ENCODE data around the gene CDC25B. TPM values are rescaled to one million over a fixed set of nuclear protein-coding genes. Genes with fewer than 3 reads are reported as not detected.
"Not testable (repeated sequence)": the region's sequence is repeated elsewhere in the genome, so short reads cannot be mapped to it uniquely, and the experiment has no call there.

The CDC25B gene
- total and polyA plus RNA-seq, 5 donors: 7.9 to 12.2 (median 10.7) TPM

GRCh38 chr20:3839328-3839727, 43.2 kb downstream of the CDC25B start:
- Histone ChIP-seq H3K4me1 (ENCODE audit: control insufficient read depth, insufficient read depth, low read length) (peaks cover 2% of the 10 kb centered on the region), H3K27me3 (ENCODE audit: control insufficient read depth, insufficient read depth) (no peaks in the 10 kb centered on the region), H3K27ac (ENCODE audit: low read length) (no peak overlapping the region), H3K4me3 (ENCODE audit: low read length) (no peak overlapping the region), H3K9me3 (ENCODE audit: control insufficient read depth, low read length) (no peaks in the 10 kb centered on the region)
- ATAC-seq (peak; percentile 33 to 71), DNase-seq (no peak)
- 59% methylated on average over 3 of the region's 3 CpGs for WGBS
- intact Hi-C loops (cut with DNase I): no loop called here

- H3K27me3 ChIP-seq (ENCODE audit: control insufficient read depth, insufficient read depth); H3K4me3 ChIP-seq (ENCODE audit: low read length); H3K4me1 ChIP-seq (ENCODE audit: control insufficient read depth, insufficient read depth, low read length); DNase-seq; ATAC-seq; H3K9me3 ChIP-seq (ENCODE audit: control insufficient read depth, low read length); intact Hi-C loops (cut with DNase I); H3K27ac ChIP-seq (ENCODE audit: low read length): not testable (repeated sequence)
- WGBS: 93% methylated on average over 7 of the region's 7 CpGs
Observed at GRCh38 chr20:3840201-3840600, 44.1 kb downstream of the CDC25B start.

GRCh38 chr20:3842348-3842930, 46.3 kb downstream of the CDC25B start:
- Histone ChIP-seq H3K27ac (ENCODE audit: low read length) (peak overlapping the region; percentile 6), H3K4me3 (ENCODE audit: low read length) (no peak overlapping the region), H3K9me3 (ENCODE audit: control insufficient read depth, low read length) (no peaks in the 10 kb centered on the region), H3K4me1 (ENCODE audit: control insufficient read depth, insufficient read depth, low read length) (peaks cover 3% of the 10 kb centered on the region), H3K27me3 (ENCODE audit: control insufficient read depth, insufficient read depth) (no peaks in the 10 kb centered on the region)
- ATAC-seq (no peak), DNase-seq (no peak)
- 69% methylated on average over 7 of the region's 7 CpGs for WGBS
- intact Hi-C loops (cut with DNase I): no loop called here

GRCh38 chr20:3843490-3843889, 47.4 kb downstream of the CDC25B start:
- no peak for DNase-seq
- no peak for ATAC-seq
- no peak overlapping the region for H3K27ac ChIP-seq (ENCODE audit: low read length)
- no peak overlapping the region for H3K4me3 ChIP-seq (ENCODE audit: low read length)
- peaks cover 10% of the 10 kb centered on the region for H3K4me1 ChIP-seq (ENCODE audit: control insufficient read depth, insufficient read depth, low read length)
- no peaks in the 10 kb centered on the region for H3K9me3 ChIP-seq (ENCODE audit: control insufficient read depth, low read length)
- WGBS: 47% methylated on average over 5 of the region's 5 CpGs
- intact Hi-C loops (cut with DNase I): no loop called here
- no peaks in the 10 kb centered on the region for H3K27me3 ChIP-seq (ENCODE audit: control insufficient read depth, insufficient read depth)

- DNase-seq; H3K4me3 ChIP-seq (ENCODE audit: low read length); H3K27me3 ChIP-seq (ENCODE audit: control insufficient read depth, insufficient read depth); intact Hi-C loops (cut with DNase I); H3K9me3 ChIP-seq (ENCODE audit: control insufficient read depth, low read length); H3K27ac ChIP-seq (ENCODE audit: low read length); ATAC-seq: not testable (repeated sequence)
- WGBS: 98% methylated on average over 9 of the region's 9 CpGs
- peaks cover 14% of the 10 kb centered on the region for H3K4me1 ChIP-seq (ENCODE audit: control insufficient read depth, insufficient read depth, low read length)
Observed at GRCh38 chr20:3843990-3844619, 48.0 kb downstream of the CDC25B start.

GRCh38 chr20:3846378-3846739, 50.2 kb downstream of the CDC25B start:
- ATAC-seq (no peak), DNase-seq (peak in 1 of 3 donors; percentile 39)
- peak overlapping the region; percentile 79 for H3K4me3 ChIP-seq (ENCODE audit: low read length)
- peak overlapping the region; percentile 77 for H3K27ac ChIP-seq (ENCODE audit: low read length)
- intact Hi-C loops (cut with DNase I): no loop called here
- no peaks in the 10 kb centered on the region for H3K9me3 ChIP-seq (ENCODE audit: control insufficient read depth, low read length)
- no peaks in the 10 kb centered on the region for H3K27me3 ChIP-seq (ENCODE audit: control insufficient read depth, insufficient read depth)
- peaks cover 14% of the 10 kb centered on the region for H3K4me1 ChIP-seq (ENCODE audit: control insufficient read depth, insufficient read depth, low read length)
- WGBS: under 1% methylated on average over 22 of the region's 22 CpGs

GRCh38 chr20:3846740-3847428, 50.8 kb downstream of the CDC25B start, which contains the start of gene MAVS:
TSS of gene MAVS (plus strand) at chr20:3846834. CDS start at chr20:3854625, 7,791 bp downstream.
- H3K27me3 ChIP-seq (ENCODE audit: control insufficient read depth, insufficient read depth): no peaks in the 10 kb centered on the region
- peaks cover 14% of the 10 kb centered on the region for H3K4me1 ChIP-seq (ENCODE audit: control insufficient read depth, insufficient read depth, low read length)
- DNase-seq (peak; percentile 92 to 97 (median 97)), ATAC-seq (peak; percentile 99)
- H3K9me3 ChIP-seq (ENCODE audit: control insufficient read depth, low read length): no peaks in the 10 kb centered on the region
- intact Hi-C loops (cut with DNase I): no loop called here
- under 1% methylated on average over 72 of the region's 72 CpGs for WGBS
- peak within 1 kb of the TSS; percentile 79 for H3K4me3 ChIP-seq (ENCODE audit: low read length)
- peak within 1 kb of the TSS; percentile 93 for H3K27ac ChIP-seq (ENCODE audit: low read length)

GRCh38 chr20:3847429-3847940, 51.4 kb downstream of the CDC25B start:
- 22% methylated on average over 8 of the region's 8 CpGs for WGBS
- H3K27ac ChIP-seq (ENCODE audit: low read length): peak overlapping the region; percentile 93
- H3K4me1 ChIP-seq (ENCODE audit: control insufficient read depth, insufficient read depth, low read length): peaks cover 14% of the 10 kb centered on the region
- H3K4me3 ChIP-seq (ENCODE audit: low read length): peak overlapping the region; percentile 79
- DNase-seq (no peak), ATAC-seq (no peak)
- H3K27me3 ChIP-seq (ENCODE audit: control insufficient read depth, insufficient read depth): no peaks in the 10 kb centered on the region
- intact Hi-C loops (cut with DNase I): no loop called here
- H3K9me3 ChIP-seq (ENCODE audit: control insufficient read depth, low read length): no peaks in the 10 kb centered on the region

- intact Hi-C loops (cut with DNase I): no loop called here
- Histone ChIP-seq H3K27ac (ENCODE audit: low read length) (no peak overlapping the region), H3K4me3 (ENCODE audit: low read length) (no peak overlapping the region), H3K27me3 (ENCODE audit: control insufficient read depth, insufficient read depth) (no peaks in the 10 kb centered on the region), H3K9me3 (ENCODE audit: control insufficient read depth, low read length) (no peaks in the 10 kb centered on the region), H3K4me1 (ENCODE audit: control insufficient read depth, insufficient read depth, low read length) (peaks cover 12% of the 10 kb centered on the region)
- ATAC-seq (no peak), DNase-seq (no peak)
- 78% methylated on average over 1 of the region's 1 CpG for WGBS
Observed at GRCh38 chr20:3848565-3848964, 52.5 kb downstream of the CDC25B start.

GRCh38 chr20:3854462-3854871, 58.4 kb downstream of the CDC25B start:
- no peak overlapping the region for H3K4me3 ChIP-seq (ENCODE audit: low read length)
- intact Hi-C loops (cut with DNase I): loop anchor here in 1 of 4 donors (10.0 kb wide), 1 partner anchor 170 kb away; the partner anchor contains the start of gene ADAM33

More at GRCh38 chr20:3854462-3854871, 58.4 kb downstream of the CDC25B start:
- H3K4me1 ChIP-seq (ENCODE audit: control insufficient read depth, insufficient read depth, low read length): no peaks in the 10 kb centered on the region
- no peak for DNase-seq
- no peaks in the 10 kb centered on the region for H3K27me3 ChIP-seq (ENCODE audit: control insufficient read depth, insufficient read depth)
- H3K9me3 ChIP-seq (ENCODE audit: control insufficient read depth, low read length): no peaks in the 10 kb centered on the region
- WGBS: 72% methylated on average over 4 of the region's 4 CpGs
- no peak overlapping the region for H3K27ac ChIP-seq (ENCODE audit: low read length)
- ATAC-seq: peak; percentile 45 to 52
